Activated effector memory CD4-positive, alpha-beta T cell treated with Interleukin-2 at 50 U/mL for 16 hours (primary cell): ENCODE data around the gene MRPL20.

Experiments used
- DNase-seq: peaks from one replicate; pipeline ENCODE4 v3.0.0-alpha.2; 2020

The MRPL20 gene

GRCh38 chr1:1359664-1360468, 47.2 kb downstream of the MRPL20 start:
- no peak for DNase-seq

GRCh38 chr1:1359308-1359663, 47.8 kb downstream of the MRPL20 start:
- no peak for DNase-seq

GRCh38 chr1:1358433-1359271, 48.4 kb downstream of the MRPL20 start, which contains the start of gene MXRA8:
MXRA8 (minus strand) TSS chr1:1358555; CDS start chr1:1358504, 51 bp downstream.
- DNase-seq, result no peak

- no peak for DNase-seq
These were observed 49.1 kb downstream of the MRPL20 start for GRCh38 chr1:1357871-1358432.

- no peak for DNase-seq
These were observed 50.2 kb downstream of the MRPL20 start for GRCh38 chr1:1356796-1357401.

- DNase-seq, result no peak
These were observed 50.8 kb downstream of the MRPL20 start for GRCh38 chr1:1356166-1356795.

- DNase-seq, result no peak
These were observed 51.7 kb downstream of the MRPL20 start for GRCh38 chr1:1355416-1355815.

- no peak for DNase-seq
These were observed 52.5 kb downstream of the MRPL20 start for GRCh38 chr1:1354271-1355247.

GRCh38 chr1:1353389-1354151, 53.5 kb downstream of the MRPL20 start:
- DNase-seq, result no peak

- no peak for DNase-seq
These were observed 54.2 kb downstream of the MRPL20 start for GRCh38 chr1:1352786-1353388.
